Esophagus muscularis mucosa (tissue), 4 donors: ENCODE results near the gene TOMT. TPM values are rescaled to one million over a fixed set of nuclear protein-coding genes. Genes with fewer than 3 reads are reported as not detected.

Experiments used
- DNase-seq: peaks from one replicate; pipeline ENCODE4 v3.0.0-alpha.2; 2017; ENCODE audit errors: extremely low spot score
- H3K27ac ChIP-seq, 4 donors: fragments of 200-600 bp; sonication (generic); replicated peaks in 1 of 4; 1 replicate in 3 of 4; 2 replicates in 1 of 4; pipeline ENCODE4 v1.5.1; 2016 to 2019; ENCODE audit warnings: mild to moderate bottlenecking in 1 of 4
- H3K27me3 ChIP-seq, 4 donors: fragments of 200-600 bp; sonication (generic); one replicate each; pipeline versions ENCODE4 v1.5.1 to v1.6.0; 2016 to 2019
- H3K36me3 ChIP-seq, 4 donors: fragments of 200-600 bp; sonication (generic); one replicate each; pipeline ENCODE4 v1.5.1; 2016 to 2019
- H3K4me1 ChIP-seq, 4 donors: fragments of 200-600 bp; sonication (generic); one replicate each; pipeline ENCODE4 v1.5.1; 2016 to 2019
- H3K4me3 ChIP-seq, 4 donors: fragments of 200-600 bp; sonication (generic); 1 replicate in 2 of 4; 2 replicates in 2 of 4; pipeline ENCODE4 v1.5.1; 2016 to 2019; ENCODE audit warnings: mild to moderate bottlenecking in 4 of 4, moderate library complexity in 1 of 4
- H3K9me3 ChIP-seq, 4 donors: fragments of 200-600 bp; sonication (generic); 1 replicate in 3 of 4; 2 replicates in 1 of 4; pipeline ENCODE4 v1.5.1; 2016 to 2019
- CTCF ChIP-seq, 3 experiments: fragments of 200-600 bp in 2 of 3; fragments of 450-650 bp in 1 of 3; sonication (generic) in 2 of 3; IDR thresholded peaks; one replicate each; pipeline ENCODE4 v1.5.1; 2017 to 2019; ENCODE audit warnings: antibody characterized with exemption in 3 of 3, mild to moderate bottlenecking in 2 of 3, moderate library complexity in 1 of 3
- EP300 ChIP-seq: sonication (generic); formaldehyde crosslinking; IDR thresholded peaks from one replicate; pipeline ENCODE4 v1.6.1; 2017; ENCODE audit warnings: antibody characterized with exemption
- POLR2A ChIP-seq: fragments of 450-650 bp; IDR thresholded peaks from one replicate; pipeline ENCODE4 v1.6.1; 2017; ENCODE audit warnings: antibody characterized with exemption, moderate library complexity, mild to moderate bottlenecking, low read depth
- POLR2AphosphoS5 ChIP-seq, 2 donors: sonication (generic); formaldehyde crosslinking; IDR thresholded peaks; one replicate each; pipeline ENCODE4 v1.6.1; 2017; ENCODE audit warnings: antibody characterized with exemption in 2 of 2
- WGBS: methylation state at CpG from one replicate; pipeline ENCODE4 v1.1.5; 2018; 5-methylcytosine and 5-hydroxymethylcytosine counted together
- intact Hi-C: fragments of 100-400 bp; cut with DNase I; formaldehyde crosslinking; loops from one replicate; pipeline ENCODE4 v1.15.1; 2023
- total RNA-seq, 4 donors: library from RNA; depleted of rRNA; stranded (reverse); fragments of >200 nt; gene quantifications; one replicate each; pipeline versions ENCODE4 v1.1.0 to v1.2.1, GENCODE V29; 2016

TOMT gene
- total RNA-seq, 4 donors from 2014 or later, result not detected

GRCh38 chr11:72112978-72113808, 7.5 kb downstream of the TOMT start:
- Histone ChIP-seq H3K4me1 (peaks cover 15 to 17% (median 16%) of the 10 kb centered on the region in 4 donors), H3K9me3 (no peaks in the 10 kb centered on the region), H3K4me3 (peak overlapping the region; percentile 64 to 71 (median 68)), H3K36me3 (peaks cover 0 to 20% (median 19%) of the 10 kb centered on the region in 4 donors), H3K27ac (peak overlapping the region; percentile 89 to 97 (median 93)), H3K27me3 (no peaks in the 10 kb centered on the region)
- intact Hi-C loops, result no loop called here
- WGBS, result 66% methylated on average over 9 of the region's 9 CpGs
- TF ChIP-seq CTCF (IDR thresholded peaks at IDR 0.05) (no peak), EP300 (no peak), POLR2AphosphoS5 (IDR thresholded peaks at IDR 0.05) (no peak), POLR2A (no peak)
- DNase-seq, result no peak

- Histone ChIP-seq H3K27me3 (peaks cover 0 to 6% (median 0%) of the 10 kb centered on the region in 4 donors), H3K4me3 (no peak overlapping the region), H3K4me1 (peaks cover 15 to 17% (median 16%) of the 10 kb centered on the region in 4 donors), H3K36me3 (peaks cover 0 to 8% (median 5%) of the 10 kb centered on the region in 4 donors), H3K9me3 (no peaks in the 10 kb centered on the region), H3K27ac (no peak overlapping the region)
- TF ChIP-seq EP300 (no peak), POLR2AphosphoS5 (IDR thresholded peaks at IDR 0.05) (no peak), CTCF (IDR thresholded peaks at IDR 0.05) (no peak), POLR2A (no peak)
- no peak for DNase-seq
- intact Hi-C loops, result no loop called here
- 89% methylated on average over 1 of the region's 1 CpG for WGBS
Observed at GRCh38 chr11:72114570-72114969, 8.8 kb downstream of the TOMT start.

GRCh38 chr11:72116019-72116755, 10.5 kb downstream of the TOMT start:
- H3K4me3 ChIP-seq, result no peak overlapping the region
- intact Hi-C loops, result no loop called here
- peaks cover 0 to 6% (median 0%) of the 10 kb centered on the region in 4 donors for H3K27me3 ChIP-seq
- TF ChIP-seq POLR2A, result no peak
- no peaks in the 10 kb centered on the region for H3K9me3 ChIP-seq
- H3K4me1 ChIP-seq, result peaks cover 11 to 14% (median 13%) of the 10 kb centered on the region in 4 donors
- DNase-seq, result no peak
- no peak overlapping the region for H3K27ac ChIP-seq
- WGBS, result 96% methylated on average over 6 of the region's 6 CpGs
- H3K36me3 ChIP-seq, result no peaks in the 10 kb centered on the region

- H3K27me3 ChIP-seq, result peaks cover 0 to 6% (median 0%) of the 10 kb centered on the region in 4 donors
- no peak overlapping the region for H3K27ac ChIP-seq
- H3K9me3 ChIP-seq, result no peaks in the 10 kb centered on the region
- WGBS, result 80% methylated on average over 6 of the region's 6 CpGs
- no peak for DNase-seq
- no peak overlapping the region for H3K4me3 ChIP-seq
- no peaks in the 10 kb centered on the region for H3K4me1 ChIP-seq
- intact Hi-C loops, result no loop called here
- TF ChIP-seq POLR2AphosphoS5 (IDR thresholded peaks at IDR 0.05), result no peak
- no peak for TF ChIP-seq POLR2A
- TF ChIP-seq CTCF (IDR thresholded peaks at IDR 0.05), result no peak
- TF ChIP-seq EP300, result no peak
- H3K36me3 ChIP-seq, result no peaks in the 10 kb centered on the region
Observed at GRCh38 chr11:72119198-72119597, 13.5 kb downstream of the TOMT start.

DNA sequence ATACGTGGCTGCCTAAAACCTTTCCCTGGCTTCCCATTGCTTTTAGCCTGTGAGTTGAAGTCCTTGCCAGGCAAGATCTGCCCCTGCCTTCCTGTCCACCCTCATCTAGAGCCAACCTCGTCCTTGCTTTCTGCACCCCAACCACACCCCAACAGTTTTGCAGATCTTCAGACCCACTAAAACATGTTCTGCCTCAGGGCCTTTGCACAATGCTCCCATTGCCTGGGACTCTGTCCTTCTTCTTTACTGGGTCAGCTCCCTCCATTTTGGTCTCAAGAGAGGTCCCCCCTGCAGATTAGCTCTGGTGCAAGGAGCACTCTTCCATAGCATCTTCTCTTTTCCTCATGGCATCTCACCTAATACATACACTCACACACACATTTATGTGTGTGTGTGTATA, 15.2 kb downstream of the TOMT start:
- Histone ChIP-seq H3K27me3 (peaks cover 0 to 6% (median 0%) of the 10 kb centered on the region in 4 donors), H3K4me1 (no peaks in the 10 kb centered on the region), H3K4me3 (no peak overlapping the region), H3K27ac (no peak overlapping the region), H3K9me3 (no peaks in the 10 kb centered on the region), H3K36me3 (no peaks in the 10 kb centered on the region)
- no peak for DNase-seq
- 79% methylated on average over 2 of the region's 2 CpGs for WGBS
- TF ChIP-seq POLR2AphosphoS5 (IDR thresholded peaks at IDR 0.05) (no peak), EP300 (no peak), CTCF (IDR thresholded peaks at IDR 0.05) (no peak), POLR2A (no peak)
- intact Hi-C loops, result no loop called here
